ENCODE results near the gene BIRC7.

BIRC7 gene

DNA sequence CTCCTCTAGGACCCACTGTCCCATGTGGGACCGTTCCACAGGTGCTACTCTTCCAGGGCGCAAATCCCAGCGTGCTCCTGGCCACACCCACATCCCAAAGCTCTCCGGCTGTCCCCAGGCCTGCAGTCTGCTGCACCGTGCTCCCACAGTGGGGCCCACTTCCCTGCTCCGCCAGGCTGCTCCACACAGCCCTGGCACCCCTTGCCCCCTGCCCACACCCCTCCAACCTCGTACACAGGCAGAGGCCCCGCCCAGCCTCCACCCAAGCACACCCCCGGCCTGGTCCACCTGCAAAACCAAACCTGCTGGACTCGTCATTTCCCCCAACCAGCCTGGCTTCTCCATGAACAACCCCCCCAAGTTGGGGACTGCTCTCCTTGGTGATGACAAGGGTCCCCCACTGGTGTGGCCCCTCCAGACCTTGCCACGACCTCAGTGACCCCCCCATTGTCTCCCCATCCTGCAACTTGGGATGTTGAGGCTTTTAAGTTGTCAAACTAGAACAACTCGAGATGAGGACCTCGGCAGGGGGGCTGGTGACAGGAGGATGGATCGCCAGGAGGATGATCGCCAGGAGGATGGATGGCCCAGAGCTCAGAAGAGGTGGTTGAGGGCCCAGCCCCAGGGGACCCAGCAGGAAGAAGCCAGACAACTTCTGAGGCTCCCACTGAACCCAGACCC is 46.9 kb upstream of the BIRC7 start:
- CTCF ChIA-PET, result interaction anchor here (1.6 kb wide), 1 partner anchor 9 kb away, joined by 3 read pairs; no protein-coding TSS in a partner anchor

DNA sequence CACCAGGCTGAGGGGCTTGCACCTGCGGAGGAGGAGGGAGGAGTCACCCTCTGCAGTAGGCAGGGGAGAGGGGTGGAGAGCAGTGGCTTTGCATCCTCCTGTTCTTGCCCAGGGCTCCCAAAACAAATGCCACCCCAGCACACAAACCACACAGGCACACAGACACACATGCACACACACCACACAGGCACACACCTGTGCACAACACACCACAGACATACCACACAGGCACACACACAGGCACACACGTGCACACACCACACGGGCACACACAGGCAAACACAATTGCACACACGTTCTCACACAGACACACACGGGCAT is 46.4 kb upstream of the BIRC7 start:
- no peak for DNase-seq (ENCODE audit: low read depth, low spot score)
- ChIA-PET POLR2A (no interaction called here), CTCF (no interaction called here)
- TF ChIP-seq, protein P1, sequence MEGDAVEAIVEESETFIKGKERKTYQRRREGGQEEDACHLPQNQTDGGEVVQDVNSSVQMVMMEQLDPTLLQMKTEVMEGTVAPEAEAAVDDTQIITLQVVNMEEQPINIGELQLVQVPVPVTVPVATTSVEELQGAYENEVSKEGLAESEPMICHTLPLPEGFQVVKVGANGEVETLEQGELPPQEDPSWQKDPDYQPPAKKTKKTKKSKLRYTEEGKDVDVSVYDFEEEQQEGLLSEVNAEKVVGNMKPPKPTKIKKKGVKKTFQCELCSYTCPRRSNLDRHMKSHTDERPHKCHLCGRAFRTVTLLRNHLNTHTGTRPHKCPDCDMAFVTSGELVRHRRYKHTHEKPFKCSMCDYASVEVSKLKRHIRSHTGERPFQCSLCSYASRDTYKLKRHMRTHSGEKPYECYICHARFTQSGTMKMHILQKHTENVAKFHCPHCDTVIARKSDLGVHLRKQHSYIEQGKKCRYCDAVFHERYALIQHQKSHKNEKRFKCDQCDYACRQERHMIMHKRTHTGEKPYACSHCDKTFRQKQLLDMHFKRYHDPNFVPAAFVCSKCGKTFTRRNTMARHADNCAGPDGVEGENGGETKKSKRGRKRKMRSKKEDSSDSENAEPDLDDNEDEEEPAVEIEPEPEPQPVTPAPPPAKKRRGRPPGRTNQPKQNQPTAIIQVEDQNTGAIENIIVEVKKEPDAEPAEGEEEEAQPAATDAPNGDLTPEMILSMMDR (IDR thresholded peaks at IDR 0.05; ENCODE audit: insufficient read depth, low read length, missing control alignments), result no peak
- H3K4me3 ChIP-seq (ENCODE audit: low read depth, low read length), result no peak overlapping the region

More for the DNA sequence above, 46.9 kb upstream of the BIRC7 start:
- POLR2A ChIA-PET, result interaction anchor here (0.6 kb wide), 1 partner anchor 71 kb away, joined by 3 read pairs; no protein-coding TSS in a partner anchor
- TF ChIP-seq, protein P1 (IDR thresholded peaks at IDR 0.05; ENCODE audit: insufficient read depth, low read length, missing control alignments), result no peak
- DNase-seq (ENCODE audit: low read depth, low spot score), result no peak
- no peak overlapping the region for H3K4me3 ChIP-seq (ENCODE audit: low read depth, low read length)

DNA sequence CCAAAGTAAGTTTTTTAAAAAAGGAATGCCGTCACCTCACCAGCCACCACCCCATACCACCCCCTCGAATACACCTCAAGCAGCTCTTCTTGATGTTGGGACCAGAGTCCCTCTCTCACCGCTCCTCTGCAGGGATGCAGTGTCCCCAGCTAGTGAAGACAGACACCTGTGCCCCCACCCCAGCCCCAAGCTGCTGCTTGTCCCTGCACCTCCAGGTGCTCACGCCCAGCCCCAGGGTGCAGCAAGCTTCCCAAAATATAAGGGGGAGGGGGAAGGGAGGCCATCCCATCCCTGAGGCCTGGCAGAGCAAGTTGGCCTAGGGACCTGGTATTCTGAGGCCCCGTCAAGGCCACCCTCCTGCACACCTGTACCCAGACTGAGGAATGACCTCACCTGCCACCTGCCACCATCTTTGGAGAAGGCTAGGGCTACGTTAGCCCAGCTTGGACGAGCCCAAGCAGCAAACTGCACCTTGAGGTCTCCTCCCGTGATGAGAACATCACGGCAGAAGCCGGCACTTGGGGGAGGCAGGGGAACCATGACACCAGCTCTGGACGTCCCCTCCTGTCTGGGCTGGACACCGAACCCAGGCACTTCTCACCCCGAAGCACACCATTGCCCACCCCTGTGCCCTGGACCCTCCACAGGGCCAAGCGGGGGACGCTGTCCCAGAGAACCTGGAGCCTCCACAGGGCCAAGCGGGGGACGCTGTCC is 45.7 kb upstream of the BIRC7 start:
- no peak for DNase-seq (ENCODE audit: low read depth, low spot score)
- CTCF ChIA-PET, result interaction anchor here (1.2 kb wide), 1 partner anchor 9 kb away, joined by 3 read pairs; no protein-coding TSS in a partner anchor
- POLR2A ChIA-PET, result no interaction called here
- TF ChIP-seq, protein P1 (IDR thresholded peaks at IDR 0.05; ENCODE audit: insufficient read depth, low read length, missing control alignments), result no peak
- H3K4me3 ChIP-seq (ENCODE audit: low read depth, low read length), result no peak overlapping the region

DNA sequence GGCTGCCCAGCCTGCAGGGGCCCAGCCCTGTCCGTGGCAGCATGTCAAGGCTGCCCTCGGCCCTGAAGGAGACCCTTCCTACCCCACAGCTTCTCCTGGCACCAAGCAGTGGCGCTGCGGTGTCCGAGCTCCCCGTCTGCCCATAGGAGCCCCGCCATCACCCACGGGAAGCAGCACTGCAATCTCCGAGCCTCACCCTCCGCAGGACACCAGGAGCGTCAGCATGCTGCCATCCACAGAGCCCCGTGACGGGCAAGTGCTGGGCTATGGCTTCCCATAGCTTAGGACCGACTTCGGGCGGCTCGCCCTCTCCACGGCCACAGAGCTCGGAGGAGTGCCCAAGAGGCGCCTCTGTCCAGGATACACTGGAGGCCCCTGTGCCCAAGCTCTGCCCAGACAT is 44.9 kb upstream of the BIRC7 start:
- DNase-seq (ENCODE audit: low read depth, low spot score), result no peak
- CTCF ChIA-PET, result interaction anchor here (1.2 kb wide), 2 partner anchors 8 to 10 kb away, joined by 3 read pairs; no protein-coding TSS in a partner anchor
- TF ChIP-seq, protein P1 (IDR thresholded peaks at IDR 0.05; ENCODE audit: insufficient read depth, low read length, missing control alignments), result no peak
- POLR2A ChIA-PET, result no interaction called here
- H3K4me3 ChIP-seq (ENCODE audit: low read depth, low read length), result no peak overlapping the region

DNA sequence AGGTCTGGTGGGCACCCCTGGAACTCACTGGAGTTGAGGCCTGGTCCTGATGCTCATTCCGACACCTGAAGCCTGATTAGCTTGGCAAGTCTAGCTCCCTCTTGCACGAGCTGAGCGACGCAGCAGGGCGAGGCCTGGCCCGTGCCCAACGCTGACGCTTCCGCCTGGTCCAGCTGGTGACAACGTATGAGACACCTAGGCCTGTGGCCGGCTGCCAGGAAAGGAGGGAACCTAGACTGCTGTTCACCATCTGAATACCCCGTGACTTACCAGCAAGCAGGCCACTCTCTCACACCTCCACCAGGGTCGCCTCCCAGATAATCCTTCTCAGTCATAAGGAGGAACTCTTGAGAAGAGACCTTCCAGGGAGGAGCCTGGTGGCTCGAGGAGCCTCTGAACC is 44.3 kb upstream of the BIRC7 start:
- POLR2A ChIA-PET, result interaction anchor here (1.3 kb wide), 1 partner anchor 11 kb away, joined by 5 read pairs; no protein-coding TSS in a partner anchor
- TF ChIP-seq, protein P1 (IDR thresholded peaks at IDR 0.05; ENCODE audit: insufficient read depth, low read length, missing control alignments), result no peak
- no peak overlapping the region for H3K4me3 ChIP-seq (ENCODE audit: low read depth, low read length)
- CTCF ChIA-PET, result interaction anchor here (1.0 to 1.2 kb wide), 3 partner anchors 9 to 11 kb away, joined by 3 read pairs; no protein-coding TSS in a partner anchor
- DNase-seq (ENCODE audit: low read depth, low spot score), result no peak

DNA sequence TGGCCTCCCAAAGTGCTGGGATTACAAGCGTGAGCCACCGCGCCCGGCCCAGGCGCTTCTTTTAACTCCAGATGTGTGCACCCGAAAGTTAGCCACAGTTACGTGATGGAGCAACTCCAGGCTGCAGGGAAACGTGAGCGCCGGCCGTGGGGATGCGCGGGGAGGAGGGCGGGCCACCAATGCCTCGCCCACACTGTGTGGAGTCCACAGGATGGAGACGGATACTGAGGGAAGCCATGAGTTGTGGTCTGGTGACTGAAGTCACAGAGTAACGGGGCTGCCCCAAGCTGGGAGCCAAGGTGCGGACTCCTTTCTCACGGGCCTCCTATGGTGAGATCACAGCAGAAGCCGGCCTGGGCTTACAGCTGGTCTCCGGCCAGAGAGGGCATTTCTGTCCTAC is 43.0 kb upstream of the BIRC7 start:
- no peak overlapping the region for H3K4me3 ChIP-seq (ENCODE audit: low read depth, low read length)
- ChIA-PET CTCF (interaction anchor here (0.9 to 1.4 kb wide), 3 partner anchors 10 to 22 kb away, joined by 3 to 6 read pairs (median 5); no protein-coding TSS in a partner anchor), POLR2A (interaction anchor here (1.3 kb wide), 1 partner anchor 13 kb away, joined by 5 read pairs; no protein-coding TSS in a partner anchor)
- TF ChIP-seq, protein P1 (IDR thresholded peaks at IDR 0.05; ENCODE audit: insufficient read depth, low read length, missing control alignments), result no peak
- DNase-seq (ENCODE audit: low read depth, low spot score), result no peak
